HG03439 (cell line): ENCODE data around the gene CENPT.
A peak's percentile ranks its signal among the peaks of the same experiment; 100 is the strongest.
"Not testable (repeated sequence)": the region's sequence is repeated elsewhere in the genome, so short reads cannot be mapped to it uniquely, and the experiment has no call there.

Experiments used
- ATAC-seq: cut with Tn5 transposase; IDR thresholded peaks from one replicate; pipeline ENCODE4 v1.9.1; 2021; ENCODE audit warnings: mild to moderate bottlenecking, moderate library complexity; ENCODE audit not compliant: unreplicated experiment

Gene CENPT

GRCh38 chr16:67848118-67848517 is 625 bp upstream of the CENPT start:
- no peak for ATAC-seq

- ATAC-seq, result peak; percentile 56
Observed at GRCh38 chr16:67846320-67847063, 1.0 kb downstream of the CENPT start, which contains the start of gene NUTF2. NUTF2 (plus strand) TSS chr16:67846933; CDS start chr16:67865131, 18,198 bp downstream.

DNA sequence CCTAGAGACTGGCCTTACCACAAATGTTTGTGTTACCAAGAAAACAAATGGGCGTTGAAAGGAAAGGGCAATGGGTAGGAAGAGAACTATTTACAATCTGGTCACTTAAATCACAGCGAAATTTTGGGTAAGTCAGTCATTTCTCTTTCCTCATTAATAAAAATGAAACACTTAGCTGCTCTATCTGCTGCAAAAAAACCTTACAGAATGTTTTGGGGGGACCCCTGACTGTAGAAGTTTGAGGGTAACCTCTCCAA is 1.5 kb downstream of the CENPT start:
- ATAC-seq, result no peak

GRCh38 chr16:67845291-67846062 is 2.0 kb downstream of the CENPT start:
- no peak for ATAC-seq

GRCh38 chr16:67844497-67844896 is 3.0 kb downstream of the CENPT start:
- ATAC-seq, result no peak

DNA sequence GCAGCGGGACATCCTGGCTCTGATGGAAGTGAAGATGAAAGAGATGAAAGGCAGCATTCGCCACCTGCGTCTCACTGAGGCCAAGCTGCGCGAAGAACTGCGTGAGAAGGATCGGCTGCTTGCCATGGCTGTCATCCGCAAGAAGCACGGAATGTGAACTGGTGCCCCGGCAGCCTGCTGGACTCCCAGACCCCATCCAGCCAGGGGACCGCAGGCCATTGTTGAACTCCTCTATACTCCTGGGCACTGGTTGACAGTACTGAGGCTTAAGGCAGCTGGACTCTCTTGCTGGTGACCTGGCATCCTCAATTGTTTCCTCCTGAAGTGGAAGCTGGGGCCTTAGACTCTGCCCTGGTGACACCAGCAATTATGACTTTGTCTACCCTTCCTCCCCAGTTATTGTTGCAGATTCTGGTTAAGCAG is 4.1 kb downstream of the CENPT start:
- ATAC-seq, result no peak

DNA sequence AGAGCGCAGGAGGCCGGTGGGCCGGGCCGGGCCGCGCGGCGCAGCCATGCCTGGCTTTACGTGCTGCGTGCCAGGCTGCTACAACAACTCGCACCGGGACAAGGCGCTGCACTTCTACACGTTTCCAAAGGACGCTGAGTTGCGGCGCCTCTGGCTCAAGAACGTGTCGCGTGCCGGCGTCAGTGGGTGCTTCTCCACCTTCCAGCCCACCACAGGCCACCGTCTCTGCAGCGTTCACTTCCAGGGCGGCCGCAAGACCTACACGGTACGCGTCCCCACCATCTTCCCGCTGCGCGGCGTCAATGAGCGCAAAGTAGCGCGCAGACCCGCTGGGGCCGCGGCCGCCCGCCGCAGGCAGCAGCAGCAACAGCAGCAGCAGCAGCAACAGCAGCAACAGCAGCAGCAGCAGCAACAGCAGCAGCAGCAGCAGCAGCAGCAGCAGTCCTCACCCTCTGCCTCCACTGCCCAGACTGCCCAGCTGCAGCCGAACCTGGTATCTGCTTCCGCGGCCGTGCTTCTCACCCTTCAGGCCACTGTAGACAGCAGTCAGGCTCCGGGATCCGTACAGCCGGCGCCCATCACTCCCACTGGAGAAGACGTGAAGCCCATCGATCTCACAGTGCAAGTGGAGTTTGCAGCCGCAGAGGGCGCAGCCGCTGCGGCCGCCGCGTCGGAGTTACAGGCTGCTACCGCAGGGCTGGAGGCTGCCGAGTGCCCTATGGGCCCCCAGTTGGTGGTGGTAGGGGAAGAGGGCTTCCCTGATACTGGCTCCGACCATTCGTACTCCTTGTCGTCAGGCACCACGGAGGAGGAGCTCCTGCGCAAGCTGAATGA is 4.8 kb downstream of the CENPT start:
- peak; percentile 7 for ATAC-seq

GRCh38 chr16:67841816-67842508 is 5.5 kb downstream of the CENPT start, which contains the start of gene THAP11:
THAP11 (plus strand) TSS chr16:67842320; CDS start chr16:67842555, 235 bp downstream.
- ATAC-seq, result peak; percentile 44

GRCh38 chr16:67841198-67841815 is 6.2 kb downstream of the CENPT start:
- ATAC-seq, result no peak

- no peak for ATAC-seq
Observed at GRCh38 chr16:67837811-67838210, 9.7 kb downstream of the CENPT start.

DNA sequence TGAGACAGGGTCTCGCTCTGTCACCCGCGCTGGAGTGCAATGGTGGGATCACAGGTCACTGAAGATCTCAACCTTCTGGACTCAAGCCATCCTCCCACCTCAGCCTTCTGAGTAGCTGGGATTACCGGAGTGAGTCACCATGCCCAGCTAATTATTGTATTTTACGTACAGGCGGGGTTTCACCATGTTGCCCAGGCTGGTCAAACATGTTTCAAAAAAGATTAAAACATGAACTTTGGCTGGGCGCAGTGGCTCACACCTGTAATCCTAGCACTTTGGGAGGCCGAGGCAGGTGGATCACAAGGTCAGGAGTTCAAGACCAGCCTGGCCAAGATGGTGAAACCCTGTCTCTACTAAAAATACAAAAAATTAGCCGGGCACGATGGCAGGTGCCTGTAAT is 10.3 kb downstream of the CENPT start:
- ATAC-seq, result not testable (repeated sequence)

GRCh38 chr16:67834242-67834614 is 13.3 kb downstream of the CENPT start:
- ATAC-seq, result no peak

DNA sequence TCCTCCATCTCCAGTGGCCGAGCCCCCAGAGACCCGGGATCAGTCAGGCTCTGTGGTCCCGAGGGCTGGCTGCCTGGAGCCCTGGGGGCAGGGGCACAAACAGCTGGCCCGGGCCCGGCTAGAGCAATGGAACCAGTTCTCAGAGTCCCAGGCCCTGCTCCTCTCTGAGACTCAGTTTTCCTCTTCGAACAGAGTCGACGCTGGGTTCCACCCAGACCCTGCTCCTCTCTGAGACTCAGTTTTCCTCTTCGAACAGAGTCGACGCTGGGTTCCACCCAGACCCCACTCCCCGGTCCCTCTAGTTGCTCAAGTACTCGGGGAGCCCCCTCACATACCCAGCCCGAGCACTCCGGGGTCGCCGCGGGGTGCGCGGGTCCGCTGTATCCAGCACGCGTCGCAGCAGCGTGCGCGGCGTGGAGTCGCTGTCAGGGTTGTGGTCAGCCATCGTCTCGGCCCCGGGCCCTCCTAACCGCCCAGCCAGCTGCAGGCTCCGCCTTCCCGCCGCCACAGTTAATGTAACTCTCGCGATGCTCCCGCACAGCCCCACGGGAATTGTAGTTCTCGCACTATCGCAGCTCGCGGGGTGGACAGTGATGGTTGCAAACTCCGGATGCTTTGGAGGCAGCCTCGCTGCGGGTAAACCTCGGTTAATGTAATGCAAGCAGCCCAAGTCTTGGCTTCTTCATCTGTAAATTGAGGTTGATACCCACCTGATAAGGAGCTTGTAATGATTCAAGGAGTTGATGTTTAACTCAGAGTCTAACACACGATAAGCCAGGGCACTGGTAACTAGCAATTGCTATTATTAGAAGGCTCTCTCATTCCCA is 13.9 kb downstream of the CENPT start:
- ATAC-seq, result peak; percentile 92

- no peak for ATAC-seq
Observed at GRCh38 chr16:67833030-67833414, 14.5 kb downstream of the CENPT start.

DNA sequence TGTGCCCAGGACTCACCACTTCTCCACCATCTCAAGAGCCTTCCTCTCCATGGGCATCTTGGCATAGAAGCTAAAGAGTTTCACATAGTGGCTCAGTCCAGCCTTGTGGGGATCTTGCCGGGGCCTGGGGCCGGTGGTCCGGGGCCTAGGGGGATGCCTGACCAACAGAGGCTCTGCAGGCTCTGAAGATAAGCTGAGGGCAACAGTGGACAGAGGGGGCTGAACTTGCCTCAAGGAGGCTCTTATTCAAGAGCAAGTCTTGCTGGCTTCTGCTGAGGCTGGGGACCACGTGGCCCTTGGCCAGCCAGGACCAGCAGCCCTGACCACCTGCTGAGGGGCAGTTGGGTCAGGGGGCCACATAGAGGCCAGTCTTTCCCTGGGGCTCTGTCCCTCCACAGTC is 18.8 kb downstream of the CENPT start:
- no peak for ATAC-seq

DNA sequence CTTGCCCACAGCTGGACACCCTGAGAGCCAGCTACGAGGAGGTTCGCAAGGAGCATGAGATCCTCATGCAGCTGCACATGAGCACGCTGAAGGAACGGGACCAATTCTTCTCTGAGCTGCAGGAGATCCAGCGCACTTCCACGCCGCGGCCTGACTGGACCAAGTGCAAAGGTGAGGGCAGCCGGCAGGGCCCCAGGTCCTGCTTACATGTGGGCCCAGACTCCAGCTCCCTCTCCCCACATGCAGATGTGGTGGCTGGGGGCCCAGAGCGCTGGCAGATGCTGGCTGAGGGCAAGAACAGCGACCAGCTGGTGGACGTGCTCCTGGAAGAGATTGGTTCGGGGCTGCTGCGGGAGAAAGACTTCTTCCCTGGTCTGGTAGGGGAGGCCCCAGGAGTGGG is 21.6 kb downstream of the CENPT start:
- no peak for ATAC-seq

DNA sequence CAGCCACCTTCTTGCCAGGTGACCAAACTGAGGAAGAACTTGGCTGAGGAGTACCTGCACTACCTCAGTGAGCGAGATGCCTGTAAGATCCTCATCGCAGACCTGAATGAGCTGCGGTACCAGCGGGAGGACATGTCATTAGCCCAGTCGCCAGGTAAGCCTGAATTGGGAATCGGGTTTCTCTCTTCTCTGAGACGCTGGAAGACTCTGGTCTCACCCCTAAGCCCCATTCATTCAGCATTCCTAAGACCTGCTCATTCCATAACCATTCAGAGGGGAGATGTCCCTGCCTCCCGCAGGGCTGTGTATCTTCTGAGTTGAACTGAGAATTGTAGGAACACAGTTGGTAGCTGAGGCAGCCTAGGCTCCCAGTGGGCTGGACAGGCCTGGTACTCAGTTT is 22.4 kb downstream of the CENPT start:
- no peak for ATAC-seq

- ATAC-seq, result no peak
Observed at GRCh38 chr16:67822511-67822910, 25.0 kb downstream of the CENPT start.

DNA sequence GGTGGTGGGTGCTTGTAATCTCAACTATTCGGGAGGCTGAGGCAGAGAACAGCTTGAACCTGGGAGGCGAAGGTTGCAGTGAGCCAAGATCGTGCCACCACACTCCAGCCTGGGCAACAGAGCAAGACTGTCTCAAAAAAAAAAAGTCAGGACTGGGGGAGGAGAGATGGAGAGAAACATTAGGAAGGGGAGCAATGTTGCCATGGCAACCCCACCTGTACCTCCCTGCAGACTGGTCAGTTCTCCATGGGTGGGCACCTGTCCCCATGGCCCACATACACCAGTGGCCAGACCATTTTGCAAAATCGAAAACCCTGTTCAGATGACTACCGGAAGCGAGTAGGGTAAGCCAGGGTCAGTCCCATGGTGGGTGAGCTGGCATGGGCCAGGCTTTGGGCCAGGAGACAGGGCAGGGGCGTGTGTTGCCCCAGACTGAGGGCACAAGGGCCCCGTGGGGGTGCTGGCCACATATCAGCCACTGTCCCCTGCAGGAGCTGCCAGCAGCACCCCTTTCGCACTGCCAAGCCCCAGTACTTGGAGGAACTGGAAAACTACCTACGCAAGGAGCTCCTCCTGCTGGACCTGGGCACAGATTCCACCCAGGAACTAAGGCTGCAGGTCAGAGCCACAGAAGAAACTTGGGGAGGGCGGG is 26.8 kb downstream of the CENPT start:
- no peak for ATAC-seq
